Activated CD4-positive, alpha-beta T cell treated with anti-CD3 and anti-CD28 coated beads for 24 hours (primary cell): ENCODE measurements around the gene EYS.

Experiments used
- DNase-seq, 2 donors: peaks; one replicate each; pipeline ENCODE4 v3.0.0-alpha.2; 2020; ENCODE audit warnings: low read depth in 2 of 2

Gene EYS

GRCh38 chr6:64143101-64143500 lies 1563.9 kb downstream of the EYS start:
- no peak for DNase-seq

DNA sequence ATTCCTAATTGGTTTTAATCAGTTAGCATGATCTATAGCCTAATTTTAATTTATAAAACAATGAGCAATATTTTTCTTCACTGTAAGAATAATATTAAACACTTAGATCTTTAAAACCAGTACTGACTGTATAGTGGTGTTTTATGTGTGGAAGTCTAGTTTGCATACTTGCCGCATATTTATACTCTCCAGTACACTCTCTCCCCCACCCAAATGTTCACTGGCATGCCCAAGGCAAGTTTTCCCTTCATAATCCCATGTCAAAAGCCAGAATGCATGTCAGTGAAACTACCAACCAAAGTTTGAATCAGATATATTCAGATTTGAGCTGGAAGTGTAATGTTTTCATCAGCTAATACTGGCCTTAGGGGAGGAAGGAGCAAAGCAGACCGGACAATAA lies 1565.3 kb downstream of the EYS start:
- DNase-seq, result no peak

DNA sequence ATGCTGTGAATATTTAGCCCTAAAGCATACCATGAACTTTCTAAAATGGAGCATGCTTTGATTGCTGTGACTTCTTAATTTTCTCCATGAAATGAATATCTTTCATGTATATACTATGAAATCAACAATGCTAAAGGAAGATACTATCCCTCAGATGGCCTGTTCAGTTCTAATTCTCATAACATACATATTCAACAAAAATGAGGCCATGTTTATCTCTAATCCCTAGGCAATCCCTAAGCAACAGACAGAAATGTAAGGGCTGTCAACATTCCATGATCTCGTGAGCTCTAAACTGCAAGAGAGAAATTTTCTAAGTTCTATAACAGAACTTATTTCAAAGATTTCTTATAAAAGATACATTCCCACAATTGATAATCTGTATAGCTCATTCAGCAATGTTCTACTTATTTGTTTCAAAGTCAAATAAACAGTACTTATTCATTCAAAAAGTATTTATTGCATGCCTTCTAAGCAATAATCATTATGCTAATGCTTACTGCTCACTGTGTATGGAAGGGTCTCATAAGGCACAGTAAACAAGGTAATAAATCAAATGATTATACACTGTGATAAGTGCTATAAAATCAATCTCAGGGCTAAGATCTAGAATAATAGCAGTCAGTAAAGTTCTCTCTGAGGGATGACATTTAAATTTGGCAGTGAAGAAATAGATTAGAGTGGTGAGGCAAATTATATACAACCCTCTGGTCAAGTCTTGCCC lies 1578.6 kb downstream of the EYS start:
- DNase-seq, result no peak

DNA sequence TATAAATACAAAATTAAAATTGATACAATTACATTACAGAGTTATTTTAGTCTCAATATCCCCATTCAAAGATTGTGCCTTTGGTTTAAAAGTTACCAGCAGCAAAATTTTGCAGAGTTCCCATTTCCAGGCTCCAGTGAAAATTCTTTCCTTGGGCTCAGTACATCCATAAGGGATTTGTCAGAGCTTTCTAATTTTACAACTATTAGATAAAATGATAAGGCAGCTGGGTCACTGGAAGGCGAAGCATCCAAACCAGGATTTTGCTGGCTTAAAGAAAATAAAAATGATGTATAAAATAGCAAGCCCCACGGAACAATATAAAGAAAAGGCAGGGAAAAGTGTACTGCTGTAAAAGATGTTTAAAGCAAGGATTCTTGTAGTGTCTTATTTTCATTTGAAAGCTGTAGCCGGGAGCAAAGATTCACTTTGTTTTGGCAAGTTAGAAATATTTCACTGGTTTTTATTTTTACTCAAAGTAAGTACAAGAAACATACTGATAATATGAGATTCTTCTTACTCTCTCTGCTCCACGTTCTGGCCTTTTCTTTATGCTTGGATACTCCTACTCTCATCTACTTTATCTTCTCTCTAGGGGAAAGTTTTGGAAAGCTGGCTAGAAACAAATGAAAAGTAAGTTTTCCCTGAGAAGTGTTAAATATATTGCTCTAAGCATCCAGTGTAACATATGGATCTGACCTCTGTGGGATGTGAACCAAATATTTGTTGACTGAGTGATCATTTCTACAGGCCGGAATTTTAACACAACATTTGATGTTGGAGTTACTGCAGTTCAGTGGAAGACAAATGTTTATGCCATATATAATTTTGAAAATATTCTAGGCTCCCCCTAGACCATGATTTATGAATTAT lies 1583.0 kb downstream of the EYS start:
- DNase-seq, result no peak

DNA sequence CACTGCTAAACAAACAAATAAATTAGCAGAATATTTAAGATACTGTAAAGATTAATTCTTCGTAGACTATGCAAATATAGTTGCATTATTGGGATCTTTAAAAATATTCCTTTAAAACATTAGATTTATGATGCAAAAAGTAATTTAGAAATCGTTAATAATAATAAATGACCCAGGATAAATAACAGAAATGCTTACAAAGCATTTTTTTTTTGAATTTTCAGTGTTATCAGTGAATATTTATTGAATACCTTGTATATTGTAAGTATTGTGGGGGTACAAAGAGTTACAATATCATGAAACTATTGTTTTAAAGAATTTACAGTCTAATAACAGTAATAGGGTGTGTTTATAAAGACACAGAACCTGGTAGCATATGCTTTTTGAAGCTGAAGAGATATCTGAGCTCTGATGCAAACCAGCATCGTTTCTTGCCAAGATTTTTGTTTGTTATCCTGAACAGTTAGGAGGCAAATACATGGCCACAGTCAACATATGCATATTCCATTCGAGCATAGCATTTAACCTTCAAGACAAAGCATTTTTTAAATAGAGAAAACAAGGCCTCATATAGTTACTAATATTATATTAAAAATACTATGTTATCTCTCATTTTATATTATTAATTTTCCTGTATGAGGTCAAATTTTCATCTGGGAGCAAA lies 1584.2 kb downstream of the EYS start:
- no peak for DNase-seq

GRCh38 chr6:64121011-64121565 lies 1585.9 kb downstream of the EYS start:
- DNase-seq, result no peak

- DNase-seq, result no peak
Measured at GRCh38 chr6:64113704-64114103, 1593.3 kb downstream of the EYS start.

DNA sequence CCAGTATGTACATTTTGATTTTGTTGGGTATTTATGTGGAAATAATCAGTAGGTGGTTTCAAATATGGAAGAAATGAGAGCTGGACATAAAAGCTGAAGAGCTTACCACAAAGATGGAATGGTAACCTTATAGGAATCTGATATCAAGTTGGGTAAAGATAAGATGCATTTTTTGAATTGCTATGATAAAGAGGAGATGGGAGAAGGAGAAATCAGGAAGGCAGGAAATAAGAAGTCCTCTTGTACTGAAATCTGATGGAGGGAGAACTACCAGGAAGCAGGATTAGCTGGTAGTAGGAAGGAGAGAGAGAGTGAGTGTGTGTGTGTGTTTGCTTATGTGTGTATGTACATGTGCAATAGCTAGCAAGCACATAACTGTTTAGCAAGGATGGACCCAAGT lies 1603.0 kb downstream of the EYS start:
- no peak for DNase-seq

- DNase-seq, result no peak
Measured at GRCh38 chr6:64103480-64103879, 1603.5 kb downstream of the EYS start.

GRCh38 chr6:64100702-64101303 lies 1606.2 kb downstream of the EYS start:
- no peak for DNase-seq

DNA sequence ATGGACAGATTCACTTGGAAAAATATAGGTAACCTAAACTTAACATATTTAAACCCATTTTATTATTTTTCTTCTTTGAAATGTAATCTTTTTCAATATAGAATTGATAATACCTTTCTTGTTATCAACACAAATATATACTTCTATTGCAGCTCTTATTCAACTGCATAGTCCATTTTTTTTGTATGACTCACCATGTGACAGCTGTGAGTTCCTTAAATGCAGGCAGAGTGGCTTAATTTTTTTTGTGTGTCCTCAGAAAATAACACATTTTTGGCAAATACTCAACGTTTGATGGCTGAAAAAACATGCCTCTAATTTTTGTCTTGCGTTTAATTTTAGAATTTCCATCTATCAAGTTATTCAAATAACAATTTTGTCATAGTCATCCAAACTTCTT lies 1616.7 kb downstream of the EYS start:
- no peak for DNase-seq

DNA sequence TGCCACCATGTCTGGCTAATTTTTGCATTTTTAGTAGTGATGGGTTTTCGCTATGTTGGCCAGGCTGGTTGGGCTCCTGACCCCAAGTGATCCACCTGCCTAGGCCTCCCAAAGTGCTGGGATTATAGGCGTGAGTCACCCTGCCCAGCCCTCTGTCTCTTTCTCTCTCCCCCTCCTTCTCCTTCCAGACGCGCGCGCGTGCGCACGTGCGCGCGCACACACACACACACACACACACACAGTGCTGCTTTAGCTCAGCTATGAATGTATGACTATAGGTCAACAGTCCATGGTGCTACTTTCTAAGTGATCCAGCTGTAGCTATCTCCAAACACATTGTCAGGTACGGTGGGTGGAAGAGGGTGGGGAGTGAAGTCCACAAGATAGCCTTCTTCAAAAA lies 1621.9 kb downstream of the EYS start:
- DNase-seq, result no peak

DNA sequence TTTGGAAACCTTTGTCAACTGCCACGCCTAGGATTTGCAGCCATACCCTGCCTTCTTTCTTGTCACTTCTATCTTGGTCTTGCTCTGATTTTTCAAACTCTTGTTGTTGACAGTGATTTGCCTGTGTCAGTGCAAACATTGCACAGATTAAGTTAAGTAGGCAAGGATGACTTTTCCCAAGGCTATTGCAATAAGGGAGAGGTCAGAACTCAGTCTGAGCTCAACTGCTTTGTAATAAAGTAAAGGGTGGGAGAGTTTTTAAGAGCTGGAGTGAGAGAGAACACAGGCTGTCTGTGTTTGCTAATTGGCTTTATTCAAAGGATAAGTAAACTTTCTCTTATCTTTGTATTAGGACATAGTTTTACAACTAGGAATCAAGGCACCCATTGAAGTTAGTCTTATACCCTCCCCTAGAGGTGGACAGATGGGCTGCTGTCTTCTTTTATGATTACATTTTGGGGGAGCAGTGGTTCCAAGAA lies 1622.8 kb downstream of the EYS start:
- no peak for DNase-seq

DNA sequence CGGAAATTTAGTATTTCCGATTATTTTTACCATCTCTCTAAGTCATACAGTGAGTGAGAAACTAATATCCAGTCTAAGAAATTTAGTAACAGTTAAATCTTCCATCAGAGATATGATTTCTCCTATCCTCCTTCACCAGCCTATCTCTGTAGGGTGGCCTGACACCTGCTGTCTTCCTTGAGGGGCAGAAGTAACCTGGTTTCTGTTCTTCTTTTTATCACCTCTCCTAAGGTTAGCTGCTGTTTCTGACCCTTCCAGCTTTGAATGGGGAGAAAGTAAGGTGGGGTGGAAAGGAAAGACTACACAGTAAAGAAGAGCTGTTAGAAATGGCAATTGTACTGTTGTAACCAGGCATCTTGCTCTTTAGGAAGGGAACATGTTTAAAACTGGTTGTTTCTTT lies 1623.8 kb downstream of the EYS start:
- DNase-seq, result no peak

DNA sequence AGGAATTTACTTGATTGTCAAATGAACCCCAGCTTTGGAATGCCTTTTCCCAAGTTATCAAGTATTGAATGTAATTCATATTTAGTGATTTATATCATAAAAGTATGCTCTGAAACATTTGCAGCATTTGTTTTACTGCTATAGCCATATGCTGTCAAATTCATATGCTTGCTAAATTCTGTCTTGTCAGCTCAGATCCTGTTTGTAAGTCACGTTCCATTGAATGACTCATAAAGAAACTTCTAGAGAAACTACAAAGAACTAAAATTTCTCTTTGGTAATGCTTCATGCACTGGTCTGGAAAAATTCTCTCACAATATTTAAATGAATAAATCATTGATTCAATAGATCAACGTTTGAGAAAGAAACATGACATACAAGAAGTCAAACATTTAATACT lies 1625.6 kb downstream of the EYS start:
- no peak for DNase-seq

GRCh38 chr6:64074981-64075380 lies 1632.0 kb downstream of the EYS start:
- DNase-seq, result no peak

DNA sequence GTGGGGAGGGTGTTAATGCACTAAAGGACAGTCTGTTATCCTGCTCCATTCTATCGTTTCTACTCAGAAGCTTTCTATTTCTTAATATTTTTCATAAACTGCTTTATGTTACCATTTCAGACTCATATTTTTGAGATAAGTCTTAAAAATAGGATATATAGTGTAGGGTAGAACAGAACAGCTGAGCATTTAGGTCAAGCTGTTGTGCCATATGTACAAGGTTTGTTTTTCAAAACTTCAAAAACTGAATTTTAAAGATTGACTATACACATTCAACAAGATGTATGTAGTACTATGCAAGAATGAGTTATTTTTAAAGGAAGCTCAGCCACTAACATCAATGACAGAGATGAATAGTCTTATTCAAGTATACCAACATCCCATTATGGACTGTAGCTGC lies 1634.3 kb downstream of the EYS start:
- no peak for DNase-seq

GRCh38 chr6:64064919-64065318 lies 1642.1 kb downstream of the EYS start:
- DNase-seq, result no peak

- DNase-seq, result no peak
Measured at GRCh38 chr6:64062960-64063683, 1643.9 kb downstream of the EYS start.

- DNase-seq, result no peak
Measured at GRCh38 chr6:64054861-64055260, 1652.2 kb downstream of the EYS start.

DNA sequence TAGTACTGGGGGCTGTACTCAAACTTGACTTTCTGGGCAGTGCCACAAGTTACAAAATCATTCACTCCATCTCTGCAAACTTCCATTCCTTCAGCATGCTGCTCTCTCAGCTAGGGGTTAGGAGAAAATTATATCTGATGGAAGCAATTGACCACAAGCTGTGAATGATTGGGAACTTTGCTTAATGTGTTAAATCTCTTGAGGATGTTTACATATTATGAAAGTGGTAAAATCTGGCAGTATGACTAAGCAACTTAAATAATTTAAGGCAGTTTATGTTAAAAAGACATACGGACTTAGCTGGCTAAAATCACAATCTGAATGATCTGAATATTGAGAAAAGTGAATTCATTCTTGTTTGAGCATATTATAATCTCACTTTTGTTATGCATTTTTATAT lies 1656.4 kb downstream of the EYS start:
- DNase-seq, result no peak
